Hippocampal formation (tissue), 2 donors: Measurements from ENCODE around the gene PIGW.
A peak's percentile ranks its signal among the peaks of the same experiment; 100 is the strongest.

Source experiments
- DNase-seq, 2 donors: peaks; one replicate each; lab custom pipeline; 2025; lab: John Stamatoyannopoulos, UW

PIGW gene

DNA sequence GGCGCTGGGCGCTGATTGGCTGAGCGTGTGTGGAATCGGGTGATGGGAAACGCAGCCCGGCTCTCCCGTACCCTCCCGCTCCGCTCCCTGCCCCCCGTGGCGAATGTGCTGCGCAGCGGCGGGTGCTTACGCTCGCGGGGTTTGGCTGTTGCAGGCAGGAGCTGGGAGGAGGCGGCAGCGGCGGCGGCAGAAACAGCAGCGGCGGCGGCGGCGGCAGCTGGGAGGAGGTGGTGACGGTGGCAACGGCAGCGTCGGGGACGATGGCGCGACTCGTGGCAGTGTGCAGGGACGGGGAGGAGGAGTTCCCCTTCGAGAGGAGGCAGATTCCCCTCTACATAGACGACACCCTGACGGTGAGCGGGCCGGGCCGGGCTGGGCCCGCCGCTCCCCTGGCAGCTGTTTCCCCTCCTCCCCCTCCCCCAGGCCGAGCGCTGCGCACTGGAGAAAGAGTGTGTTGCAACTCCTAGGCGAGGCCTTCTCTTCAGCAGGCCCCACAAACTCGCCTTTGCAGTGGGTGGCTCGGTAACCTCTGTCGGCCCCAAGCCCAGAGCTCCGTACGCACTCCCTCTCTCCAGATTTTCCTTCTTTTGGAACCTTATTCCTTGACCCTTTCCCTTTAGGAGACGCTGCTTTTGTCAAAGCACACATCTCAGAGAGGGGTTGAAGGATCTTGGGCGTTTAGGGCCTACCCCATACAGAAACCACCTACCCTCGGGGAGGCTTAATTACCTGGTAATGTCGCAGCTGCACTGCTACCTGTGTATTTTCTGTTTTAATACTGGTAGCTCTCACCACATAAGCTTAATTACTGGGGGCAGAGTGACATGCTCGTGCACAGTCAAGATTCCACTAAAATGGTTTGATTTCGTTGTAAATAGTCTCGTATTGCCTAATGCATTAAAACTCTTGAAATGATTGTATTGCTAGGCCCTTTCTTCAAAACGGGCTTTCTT, 11.0 kb downstream of the PIGW start:
- DNase-seq: peak; percentile 92 to 95

DNA sequence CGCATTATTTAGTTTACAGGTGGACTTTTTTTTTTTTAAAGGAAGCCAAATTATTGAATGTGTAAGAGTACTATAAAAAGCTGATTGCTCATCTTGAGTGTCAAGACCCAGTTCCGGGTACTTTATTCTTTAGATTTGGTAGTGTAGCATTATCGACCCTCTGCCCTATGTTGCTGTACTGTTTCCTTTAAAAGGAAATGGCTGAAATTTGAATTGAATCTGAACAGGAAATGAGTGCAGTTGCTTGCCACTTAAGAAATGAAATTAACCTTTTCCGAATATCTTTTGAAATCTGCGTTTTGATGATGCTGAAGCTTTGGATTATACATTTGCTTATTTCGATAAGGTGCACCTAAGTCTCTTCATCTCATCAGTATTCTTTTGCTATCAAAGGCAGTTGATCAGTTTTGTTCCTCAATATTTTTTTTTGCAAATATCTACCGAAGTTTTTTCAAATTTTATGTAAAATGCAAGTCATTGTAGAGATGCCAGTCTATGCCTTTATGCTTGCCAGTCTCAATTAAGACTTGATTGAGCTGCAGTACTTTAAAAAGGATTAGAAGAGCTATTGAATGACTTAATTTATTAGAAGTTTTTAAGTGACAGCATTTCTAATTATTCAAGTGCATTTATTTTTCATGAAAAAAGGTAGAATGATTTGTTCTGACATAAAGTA, 11.8 kb downstream of the PIGW start:
- no peak for DNase-seq

DNA sequence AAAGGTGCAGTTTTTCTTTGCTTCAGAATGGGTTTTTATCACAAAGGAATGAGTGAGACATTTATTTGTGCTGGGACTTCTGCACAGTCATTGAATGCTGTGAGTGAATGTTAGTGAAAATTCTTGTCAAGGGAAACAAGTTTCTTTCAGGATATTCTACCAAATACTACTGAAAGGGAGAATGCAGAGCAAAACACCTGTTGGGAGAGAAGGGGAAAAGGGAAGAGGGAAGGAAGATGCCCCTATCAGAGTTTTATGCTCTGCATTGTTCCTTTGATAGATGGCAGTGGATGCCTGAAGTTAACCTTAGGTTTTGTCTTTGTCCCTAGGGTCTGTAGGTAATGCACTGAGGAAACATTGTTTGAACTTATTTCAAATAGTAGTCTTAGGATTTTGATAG, 13.0 kb downstream of the PIGW start:
- DNase-seq: no peak

DNA sequence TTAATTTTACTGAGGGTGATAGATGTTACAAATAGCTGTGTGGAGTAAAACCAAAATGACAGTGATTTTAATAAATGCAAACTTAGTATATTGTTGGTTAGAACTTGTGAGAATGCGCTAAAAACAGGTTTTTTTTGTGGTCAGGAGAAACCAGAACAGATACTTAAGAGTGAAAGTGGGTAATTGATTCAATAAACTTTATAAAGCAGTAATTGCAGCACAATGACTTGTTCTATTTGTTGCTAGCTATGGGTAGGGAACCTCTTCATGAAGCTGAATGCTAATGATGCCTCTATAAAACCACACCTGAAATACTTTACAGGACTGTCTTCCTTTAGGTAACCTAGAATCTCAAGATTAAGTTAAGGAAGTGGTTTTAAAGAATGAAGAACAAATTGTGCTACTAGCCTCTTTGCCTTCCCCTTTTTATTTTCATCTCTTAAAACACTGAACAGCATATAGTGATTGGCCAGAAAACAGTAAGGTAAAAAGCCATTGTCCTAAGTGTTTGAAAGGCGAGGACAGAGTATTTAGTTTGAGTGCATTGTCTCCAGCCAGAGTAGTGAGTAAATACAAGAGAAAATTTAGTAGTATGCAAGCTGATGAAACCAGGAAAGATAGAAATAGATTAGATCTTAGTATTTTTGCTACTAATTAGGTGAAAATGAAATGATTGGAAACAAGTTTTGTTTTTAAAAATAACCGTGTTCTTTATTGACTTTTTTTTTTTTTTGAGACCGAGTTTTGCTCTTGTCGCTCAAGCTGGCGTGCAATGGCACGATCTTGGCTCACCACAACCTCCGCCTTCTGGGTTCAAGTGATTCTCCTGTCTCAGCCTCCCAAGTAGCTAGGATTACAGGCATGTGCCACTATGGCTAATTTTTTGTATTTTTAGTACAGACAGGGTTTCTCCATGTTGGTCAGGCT, 16.0 kb downstream of the PIGW start:
- DNase-seq: no peak

DNA sequence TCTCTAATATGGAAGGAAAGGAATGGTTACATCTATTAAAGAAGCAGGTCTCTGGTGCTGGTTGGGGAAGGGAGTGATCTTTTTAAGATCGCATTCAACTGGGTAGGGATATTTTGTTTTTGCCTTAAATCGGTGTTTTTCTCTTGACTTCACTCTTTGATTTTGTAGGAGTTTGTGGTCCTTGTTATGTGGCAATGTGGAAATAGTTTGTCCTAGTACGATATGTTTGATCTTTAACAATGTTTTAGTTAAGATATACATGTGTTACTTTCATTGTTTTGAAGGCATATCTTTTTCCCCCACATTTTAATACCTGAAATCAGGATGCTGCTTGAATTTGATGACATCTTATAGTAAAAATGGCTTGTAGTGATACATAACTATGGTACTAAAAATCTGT, 18.7 kb downstream of the PIGW start:
- DNase-seq: no peak

DNA sequence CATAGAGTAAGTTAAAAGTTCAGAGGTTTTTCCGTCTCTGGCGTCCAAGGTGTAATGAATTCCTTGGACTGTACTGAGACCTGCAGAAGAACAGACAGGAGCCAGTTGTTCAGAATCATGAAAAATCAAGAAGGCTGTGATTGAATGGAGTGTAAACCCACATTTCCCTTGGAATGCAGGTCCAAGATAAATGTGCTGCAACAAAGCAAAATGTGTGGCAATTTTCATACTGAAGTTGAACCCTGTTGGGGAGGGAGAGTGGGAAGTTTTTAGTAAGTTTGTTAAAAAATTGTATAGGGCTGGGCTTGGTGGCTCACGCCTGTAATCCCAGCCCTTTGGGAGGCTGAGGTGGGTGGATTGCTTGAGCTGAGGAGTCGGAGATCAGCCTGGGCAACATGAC, 31.3 kb downstream of the PIGW start:
- DNase-seq: no peak

DNA sequence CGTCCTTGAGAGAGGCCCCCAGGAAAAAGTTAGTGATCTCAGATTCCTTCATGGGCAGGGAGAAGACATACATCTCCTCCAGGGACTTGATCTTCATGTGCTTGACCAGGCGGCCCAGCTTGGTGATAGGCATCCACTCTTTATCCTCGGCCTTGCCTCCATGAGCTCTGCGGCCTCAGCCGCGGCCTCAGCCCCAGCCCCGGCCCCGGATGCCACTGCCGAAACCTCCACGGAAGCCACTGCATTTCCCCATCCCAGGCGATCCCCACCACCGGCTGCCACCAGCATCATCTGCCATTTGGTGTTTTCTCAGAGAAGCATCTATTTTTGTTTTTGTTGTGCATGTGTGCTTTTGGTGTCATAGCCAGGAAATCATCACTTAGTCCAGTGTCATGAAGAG, 40.2 kb downstream of the PIGW start:
- DNase-seq: no peak

DNA sequence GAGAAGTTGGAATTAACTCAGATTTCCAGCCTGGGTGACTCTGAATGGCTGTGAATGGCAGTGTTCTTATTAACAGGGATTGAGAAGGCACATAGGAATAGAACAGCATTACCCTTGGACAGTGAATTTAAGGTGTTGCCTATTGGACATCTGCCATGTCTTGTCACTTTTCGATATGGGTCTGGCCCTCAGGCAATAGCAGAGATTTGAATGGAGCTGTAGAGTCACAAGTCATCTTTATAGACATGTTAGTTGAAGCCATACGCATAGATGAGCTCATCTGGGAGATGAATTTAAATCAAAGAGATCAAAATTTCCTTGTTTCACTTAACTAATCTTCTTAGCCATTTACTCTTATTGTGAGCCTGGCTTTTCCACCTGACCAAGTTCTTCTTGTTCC, 42.0 kb downstream of the PIGW start:
- no peak for DNase-seq

DNA sequence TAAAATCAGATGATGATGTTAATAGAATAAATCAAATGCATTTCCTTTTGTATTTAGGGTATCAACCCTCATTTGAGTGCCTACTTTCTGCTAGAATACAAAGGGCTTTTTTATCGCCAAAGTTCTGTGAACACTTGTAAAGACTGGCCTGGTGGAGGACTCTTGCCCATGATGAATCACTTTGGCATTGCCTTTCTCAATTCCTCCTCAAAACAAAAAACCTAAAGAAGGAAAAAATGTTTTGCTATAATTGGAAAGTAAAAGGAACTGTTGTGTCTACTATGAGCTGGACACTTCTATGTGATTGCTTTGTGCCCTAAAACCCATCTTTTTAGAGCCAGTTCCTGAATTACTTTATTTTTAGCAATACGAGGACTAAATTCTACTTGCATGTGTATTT, 43.9 kb downstream of the PIGW start:
- no peak for DNase-seq

DNA sequence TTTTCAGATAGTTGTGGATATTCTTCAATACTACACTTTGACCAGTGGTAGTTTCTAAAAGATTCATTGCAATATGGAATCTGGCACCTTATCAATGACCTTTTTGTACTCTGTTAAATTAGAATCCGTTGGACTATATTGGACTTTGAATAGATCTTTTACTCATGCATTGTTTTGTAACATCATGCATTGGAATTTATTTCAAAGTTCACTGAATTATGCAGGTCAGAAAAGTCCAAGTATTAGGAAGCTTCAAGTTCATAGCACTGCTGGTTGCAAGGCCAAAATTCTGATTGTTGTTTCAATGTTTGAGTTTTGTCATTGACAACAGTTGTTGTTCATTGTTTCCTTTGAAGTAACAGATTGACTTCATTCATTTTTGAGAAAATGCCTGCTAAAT, 49.0 kb downstream of the PIGW start:
- DNase-seq: no peak

DNA sequence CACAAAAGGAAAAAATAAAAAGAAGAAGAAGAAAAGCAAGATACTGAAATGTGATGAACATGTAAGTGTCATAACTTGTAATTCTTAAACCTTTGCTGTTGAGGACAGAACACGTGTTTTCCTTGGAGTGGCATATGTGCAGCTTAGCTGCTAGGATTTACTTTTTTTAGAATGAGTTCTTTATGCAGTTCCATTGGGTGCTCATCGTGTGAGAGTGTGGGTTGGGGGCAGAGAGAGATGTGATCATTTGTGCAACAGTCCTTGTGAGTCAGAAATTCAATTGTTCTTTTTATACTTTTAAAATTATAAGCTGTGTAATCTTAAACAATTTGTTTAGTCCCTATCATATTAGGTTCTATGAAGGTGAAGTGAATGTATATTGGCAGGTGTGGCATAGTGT, 51.4 kb downstream of the PIGW start:
- no peak for DNase-seq
